A549 treated with CpdA at 1 μM for 4 hours (cell line): ENCODE data around the gene TAS2R9. TPM values are rescaled to one million over a fixed set of nuclear protein-coding genes. Genes with fewer than 3 reads are reported as not detected.

Experiments used
- total RNA-seq: library from RNA; stranded (reverse); fragments of 200-300 nt; extraction: Qiagen RNA extraction; gene quantifications from 5 replicates; pipeline ENCODE4 v1.2.3, GENCODE V29; 2022; ENCODE audit warnings: low read depth

TAS2R9 gene
- not detected in 5 replicates for total RNA-seq

GRCh38 chr12:10810068-10810467 lies at the start of gene TAS2R9:
TSS of gene TAS2R9 (minus strand) at chr12:10810168. CDS start at chr12:10810075, 93 bp downstream.

GRCh38 chr12:10849425-10849878 lies 39.5 kb upstream of the TAS2R9 start, which contains the start of gene PRR4:
TSS of gene PRR4 (minus strand) at chr12:10849475. CDS start at chr12:10849437, 38 bp downstream.

GRCh38 chr12:10826258-10826657 lies 16.3 kb upstream of the TAS2R9 start, which contains the start of gene TAS2R10:
TSS of gene TAS2R10 (minus strand) at chr12:10826358. CDS start at chr12:10826269, 89 bp downstream.

GRCh38 chr12:10807186-10807585 lies 2.8 kb downstream of the TAS2R9 start, which contains the start of gene TAS2R8:
TSS of gene TAS2R8 (minus strand) at chr12:10807286. CDS start at chr12:10806980, 306 bp downstream.

GRCh38 chr12:10802587-10802986 lies 7.4 kb downstream of the TAS2R9 start, which contains the start of gene TAS2R7:
TSS of gene TAS2R7 (minus strand) at chr12:10802627. CDS start at chr12:10802570, 57 bp downstream.

Other genes starting within 250 kb of the TAS2R9 start
- gene MAGOHB, start 196.6 kb downstream of the TAS2R9 start, total RNA-seq = 46.2 to 69.7 TPM (median 56.1 TPM) in 5 replicates
- 0.12 to 0.76 TPM (median 0.23 TPM) in 5 replicates for gene STYK1, start 136.1 kb downstream of the TAS2R9 start, total RNA-seq
- 248 to 289 TPM (median 263 TPM) in 5 replicates for gene YBX3, start 86.8 kb downstream of the TAS2R9 start, total RNA-seq
- not detected in 5 replicates for gene TAS2R7, start 7.5 kb downstream of the TAS2R9 start, total RNA-seq
- gene TAS2R8, start 2.9 kb downstream of the TAS2R9 start, total RNA-seq = not detected in 5 replicates
- 0.05 TPM in 1 of 5 replicates, not detected in the others for gene TAS2R10, start 16.2 kb upstream of the TAS2R9 start, total RNA-seq
- 1.5 to 4.3 TPM (median 3.3 TPM) in 5 replicates for gene PRR4, start 39.3 kb upstream of the TAS2R9 start, total RNA-seq
- gene PRH1, start 74.1 kb upstream of the TAS2R9 start, total RNA-seq = 1.6 to 3.8 TPM (median 3.1 TPM) in 5 replicates
- not detected in 5 replicates for gene TAS2R13, start 99.4 kb upstream of the TAS2R9 start, total RNA-seq
- 0.24 to 0.34 TPM (median 0.31 TPM) in 3 of 5 replicates, not detected in the others for gene PRH2, start 119.1 kb upstream of the TAS2R9 start, total RNA-seq
- 0.57 to 0.98 TPM (median 0.75 TPM) in 5 replicates for gene TAS2R14, start 129.1 kb upstream of the TAS2R9 start, total RNA-seq
- gene TAS2R50, start 176.7 kb upstream of the TAS2R9 start, total RNA-seq = not detected in 5 replicates
- gene TAS2R20, start 188.1 kb upstream of the TAS2R9 start, total RNA-seq = 0.08 to 0.35 TPM (median 0.15 TPM) in 3 of 5 replicates, not detected in the others
- gene TAS2R19, start 212.5 kb upstream of the TAS2R9 start, total RNA-seq = 0.08 to 0.27 TPM (median 0.16 TPM) in 3 of 5 replicates, not detected in the others
- 0.08 to 0.13 TPM in 2 of 5 replicates, not detected in the others for gene TAS2R31, start 221.2 kb upstream of the TAS2R9 start, total RNA-seq